Measurements from ENCODE around the gene TMPRSS3.

DNA sequence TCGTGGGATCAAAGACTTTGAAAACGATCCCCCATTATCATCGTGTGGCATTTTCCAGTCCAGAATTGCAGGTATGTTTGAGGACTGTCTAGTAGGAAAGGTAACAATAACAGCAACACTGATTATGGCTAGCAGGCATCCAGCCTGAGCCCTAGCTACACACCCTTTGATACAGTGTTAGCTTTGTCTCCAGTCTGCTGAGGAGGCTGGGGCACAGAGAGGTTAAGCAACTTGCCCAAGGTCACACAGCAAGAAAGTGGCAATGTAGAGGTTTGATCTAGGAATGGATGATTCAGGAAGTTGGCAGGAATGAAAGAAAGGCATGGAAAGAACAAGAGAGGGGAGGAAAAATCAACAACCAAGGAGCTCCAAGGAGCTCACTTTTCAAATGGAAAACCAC, 39.0 kb upstream of the TMPRSS3 start:
- TF ChIP-seq, protein P1, sequence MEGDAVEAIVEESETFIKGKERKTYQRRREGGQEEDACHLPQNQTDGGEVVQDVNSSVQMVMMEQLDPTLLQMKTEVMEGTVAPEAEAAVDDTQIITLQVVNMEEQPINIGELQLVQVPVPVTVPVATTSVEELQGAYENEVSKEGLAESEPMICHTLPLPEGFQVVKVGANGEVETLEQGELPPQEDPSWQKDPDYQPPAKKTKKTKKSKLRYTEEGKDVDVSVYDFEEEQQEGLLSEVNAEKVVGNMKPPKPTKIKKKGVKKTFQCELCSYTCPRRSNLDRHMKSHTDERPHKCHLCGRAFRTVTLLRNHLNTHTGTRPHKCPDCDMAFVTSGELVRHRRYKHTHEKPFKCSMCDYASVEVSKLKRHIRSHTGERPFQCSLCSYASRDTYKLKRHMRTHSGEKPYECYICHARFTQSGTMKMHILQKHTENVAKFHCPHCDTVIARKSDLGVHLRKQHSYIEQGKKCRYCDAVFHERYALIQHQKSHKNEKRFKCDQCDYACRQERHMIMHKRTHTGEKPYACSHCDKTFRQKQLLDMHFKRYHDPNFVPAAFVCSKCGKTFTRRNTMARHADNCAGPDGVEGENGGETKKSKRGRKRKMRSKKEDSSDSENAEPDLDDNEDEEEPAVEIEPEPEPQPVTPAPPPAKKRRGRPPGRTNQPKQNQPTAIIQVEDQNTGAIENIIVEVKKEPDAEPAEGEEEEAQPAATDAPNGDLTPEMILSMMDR (IDR thresholded peaks at IDR 0.05): no peak
- TF ChIP-seq POLR2A (IDR thresholded peaks at IDR 0.05) (no peak), EP300 (IDR thresholded peaks at IDR 0.05; ENCODE audit: low read depth) (no peak), POLR2AphosphoS5 (IDR thresholded peaks at IDR 0.05) (no peak)
